GM18870 (cell line): ENCODE data around the gene MRPL48.

ENCODE experiments used
- ATAC-seq: cut with Tn5 transposase; IDR thresholded peaks from one replicate; pipeline ENCODE4 v1.9.1; 2021; ENCODE audit warnings: moderate library complexity; ENCODE audit not compliant: unreplicated experiment

The MRPL48 gene

DNA sequence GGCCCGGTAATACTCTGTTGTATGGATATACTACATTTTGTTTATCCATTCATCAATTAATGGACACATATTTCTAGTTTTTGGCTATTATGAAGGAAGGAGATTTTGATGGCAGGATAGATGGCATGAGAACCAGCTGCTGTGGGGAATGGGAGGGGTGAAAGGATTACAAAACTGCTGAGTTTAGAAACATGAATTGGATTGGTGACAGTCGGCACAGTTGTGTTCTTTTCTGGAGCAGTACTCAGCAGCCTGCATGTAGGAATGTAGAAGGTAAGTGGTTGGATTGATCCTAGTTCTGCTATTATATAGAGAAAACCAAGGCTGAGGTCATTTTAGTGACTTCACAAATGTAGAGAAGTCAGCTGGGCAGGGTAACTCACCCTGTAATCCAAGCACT, 96.2 kb downstream of the MRPL48 start:
- ATAC-seq: no peak

DNA sequence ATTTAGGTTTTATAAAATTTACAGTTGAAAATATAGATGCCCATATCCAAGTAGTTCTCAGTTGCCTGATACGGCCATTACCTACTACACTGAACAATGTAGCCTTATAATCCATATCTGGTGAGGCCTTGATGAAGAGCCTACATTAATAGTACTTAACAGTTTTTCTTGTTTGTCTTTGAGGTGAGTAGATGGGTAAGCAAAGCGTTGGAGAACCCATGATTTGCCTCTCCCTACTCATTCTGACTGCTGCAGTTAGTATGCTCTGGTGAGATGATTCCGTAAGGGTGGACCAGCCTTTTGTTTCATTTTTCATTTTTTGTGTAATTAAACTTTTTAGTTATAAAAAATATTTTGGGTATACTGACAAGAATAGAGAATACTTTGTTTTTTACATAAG, 100.6 kb downstream of the MRPL48 start:
- ATAC-seq: no peak

DNA sequence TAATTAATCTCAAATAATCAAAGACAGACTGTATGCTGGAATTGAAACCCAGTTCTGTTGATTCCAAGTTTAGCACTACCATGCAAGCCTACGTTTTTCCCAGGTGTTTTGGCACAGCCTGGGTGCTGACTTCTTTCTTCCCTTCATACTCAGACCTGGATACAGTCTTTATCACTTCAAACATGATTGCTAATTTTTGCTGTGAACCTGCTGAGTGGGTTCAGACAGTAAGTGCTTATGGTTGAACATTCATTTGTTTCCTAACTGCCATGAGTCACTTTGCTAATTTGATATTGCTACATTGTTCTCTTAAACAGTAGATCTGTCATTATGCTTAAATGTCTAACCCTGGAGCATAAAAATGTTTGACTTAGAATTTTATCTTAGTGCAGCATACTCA, 101.3 kb downstream of the MRPL48 start:
- ATAC-seq: no peak

DNA sequence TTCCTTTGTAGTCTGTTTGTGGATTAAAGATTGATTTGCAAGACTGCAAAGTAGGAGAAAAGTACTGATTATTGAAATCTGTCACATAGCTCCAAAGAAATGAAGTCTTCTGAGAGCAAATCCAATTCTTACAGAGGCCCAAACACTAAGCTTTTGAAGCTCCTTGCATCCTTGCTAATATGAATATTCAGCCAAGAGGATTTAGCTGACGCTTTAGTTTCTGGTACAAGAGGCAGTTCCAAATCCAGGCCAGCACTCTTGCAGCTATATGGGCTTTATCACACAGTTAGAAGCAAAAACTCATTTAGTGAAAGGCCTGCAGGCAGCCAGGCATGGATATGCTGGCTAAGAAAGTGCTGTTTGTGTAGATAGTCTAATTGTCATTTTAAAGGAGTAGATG, 101.9 kb downstream of the MRPL48 start:
- ATAC-seq: no peak

DNA sequence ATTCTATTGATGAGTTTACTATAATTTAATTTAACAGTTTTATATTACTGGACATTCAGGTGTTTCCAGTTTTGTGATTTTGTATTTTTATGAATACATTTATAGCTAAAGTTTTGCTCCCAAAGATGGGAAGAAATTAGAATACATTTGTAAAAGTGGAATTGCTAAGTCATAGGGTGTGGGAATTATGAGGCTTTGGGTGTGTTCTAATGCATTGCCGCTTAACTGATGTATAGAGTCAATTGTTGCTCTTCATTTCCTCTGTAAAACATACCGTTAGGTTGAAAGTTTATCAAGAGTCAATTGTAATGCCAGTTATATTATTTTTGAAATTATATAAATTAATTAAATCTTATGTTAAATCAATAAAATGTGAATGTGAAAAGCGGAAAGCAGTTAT, 105.4 kb downstream of the MRPL48 start:
- no peak for ATAC-seq

DNA sequence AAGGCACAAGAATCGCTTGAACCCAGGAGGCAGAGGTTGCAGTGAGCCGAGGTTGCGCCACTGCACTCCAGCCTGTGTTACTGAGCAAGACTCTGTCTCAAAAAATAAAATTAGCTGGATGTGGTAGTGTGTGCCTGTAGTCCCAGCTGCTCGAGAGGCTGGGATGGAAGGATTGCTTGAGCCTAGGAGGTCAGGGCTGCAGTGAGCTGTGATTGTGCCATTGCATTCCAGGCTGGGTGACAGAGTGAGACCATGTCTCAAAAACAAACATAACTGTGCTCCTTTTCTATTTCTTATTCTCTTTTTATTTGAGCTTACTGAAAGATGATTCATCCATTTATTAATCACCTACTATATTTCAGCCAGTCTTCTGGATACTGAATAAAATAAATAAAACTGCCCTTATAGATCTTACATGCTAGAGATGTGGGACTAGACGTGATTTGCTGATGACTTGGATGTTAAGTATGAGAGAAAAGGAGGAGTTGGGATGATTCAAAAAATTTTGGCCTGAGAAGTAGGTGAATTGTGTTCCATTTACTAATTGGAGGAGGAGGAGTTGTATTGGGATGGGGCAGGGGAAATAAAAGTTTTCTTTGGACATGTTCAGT, 107.2 kb downstream of the MRPL48 start:
- ATAC-seq: no peak

DNA sequence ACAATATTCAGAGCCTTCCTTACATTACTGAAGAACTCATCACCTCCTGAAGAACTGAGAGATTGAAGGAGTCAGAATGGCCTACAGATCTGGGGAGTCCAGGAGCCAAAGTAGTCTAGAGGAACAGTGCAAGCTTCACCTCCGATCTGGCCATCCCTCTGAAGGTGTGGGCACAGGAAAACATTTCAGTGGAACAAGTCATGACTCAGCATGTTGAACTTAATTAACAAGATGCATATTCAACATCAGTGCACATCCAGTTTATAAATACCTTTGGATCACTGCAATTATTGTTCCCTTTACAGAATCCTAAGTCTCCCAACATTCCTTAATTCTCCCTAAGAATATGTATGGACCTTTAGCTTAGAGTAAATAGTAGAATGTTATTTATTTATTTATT, 114.6 kb downstream of the MRPL48 start:
- ATAC-seq: no peak

DNA sequence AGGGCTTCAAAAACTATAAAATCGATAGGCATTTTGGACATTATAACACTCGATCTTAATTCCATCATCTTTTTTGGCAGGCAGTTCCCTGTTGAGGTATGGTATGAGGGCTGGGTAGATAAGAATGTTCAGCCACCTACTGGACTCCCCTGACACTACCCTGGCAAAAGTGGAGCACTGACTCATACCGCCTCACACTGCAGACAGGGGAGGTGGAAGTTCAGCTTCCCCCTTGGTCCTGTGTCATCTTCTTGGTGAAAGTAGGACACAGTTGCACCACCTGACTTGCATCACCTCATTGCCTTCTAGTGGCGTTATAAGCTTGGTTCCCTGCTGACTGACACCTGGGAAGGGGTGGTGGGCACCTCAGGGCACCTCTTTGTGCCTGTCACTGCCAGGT, 119.5 kb downstream of the MRPL48 start:
- ATAC-seq: no peak

DNA sequence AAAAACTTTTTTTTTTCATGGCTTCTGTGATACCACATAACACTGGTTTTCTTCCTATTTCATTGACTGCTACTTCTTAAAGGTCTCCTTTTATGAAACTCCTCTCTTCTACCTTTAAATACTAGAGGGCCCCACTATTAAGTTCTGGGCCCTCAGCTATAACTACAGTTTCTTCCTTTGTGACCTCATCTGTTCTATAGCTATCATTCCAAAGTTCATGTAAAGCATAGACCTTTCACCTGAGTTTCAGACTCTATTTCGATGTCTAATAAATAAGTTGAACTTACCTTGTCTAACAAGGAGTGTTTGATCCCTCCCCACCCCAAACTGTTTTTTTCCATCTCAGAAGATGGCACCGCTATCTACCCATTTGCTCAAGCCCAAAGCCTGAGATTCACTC, 124.4 kb downstream of the MRPL48 start:
- ATAC-seq: no peak

DNA sequence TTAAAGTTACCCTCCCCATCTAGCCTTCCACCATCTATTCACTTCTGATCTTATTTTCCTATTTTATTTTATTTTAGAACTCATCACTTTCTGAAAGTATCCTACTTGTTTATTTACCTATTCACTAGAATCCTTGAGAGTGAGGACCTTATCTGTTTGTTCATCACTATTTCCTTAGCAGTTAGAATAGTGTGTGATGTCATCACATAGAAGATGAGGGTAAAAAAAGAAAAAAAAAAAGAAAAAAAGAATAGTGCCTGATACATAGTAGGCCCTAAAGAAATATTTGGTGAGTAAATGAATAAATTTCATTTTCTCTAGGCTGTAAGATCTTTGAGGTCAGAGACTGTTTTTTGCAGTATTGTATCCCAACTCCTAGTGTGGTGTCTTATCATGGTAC, 125.8 kb downstream of the MRPL48 start:
- no peak for ATAC-seq

DNA sequence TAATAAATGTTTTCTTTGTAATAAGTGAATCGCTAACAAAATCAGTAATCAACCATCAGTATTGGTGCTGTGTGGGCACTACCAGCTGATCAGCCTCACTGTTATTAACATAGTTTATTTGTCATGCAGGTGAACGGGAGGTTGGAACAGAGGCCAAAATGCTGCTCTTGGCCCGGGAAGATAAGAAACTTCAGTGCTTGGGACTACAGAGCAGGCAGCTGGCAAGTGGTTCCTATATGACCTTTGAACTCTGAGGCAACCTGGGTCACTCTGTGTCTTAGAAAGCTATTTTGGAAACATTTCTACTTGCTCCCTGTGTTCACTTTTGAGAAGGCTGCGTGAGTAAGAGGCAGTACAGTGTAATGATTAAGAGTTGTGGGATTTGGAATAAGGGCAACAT, 126.6 kb downstream of the MRPL48 start:
- no peak for ATAC-seq
